Effector memory CD8-positive, alpha-beta T cell (primary cell): ENCODE results near the gene SLC19A1.

Source experiments
- ATAC-seq: fragments of 150-1000 bp; cut with Tn5 transposase; replicated peaks from 2 replicates; pipeline ENCODE4 v1.10.0; 2021; ENCODE audit warnings: mild to moderate bottlenecking, moderate library complexity
- DNase-seq, 3 experiments: peaks; one replicate each; pipeline ENCODE4 v3.0.0; 2021
- H3K27ac Mint-ChIP-seq, 2 donors: one replicate each; pipeline ENCODE4 v1.8.0; 2022; ENCODE audit warnings: mild to moderate bottlenecking in 2 of 2, mixed read lengths in 2 of 2, moderate library complexity in 2 of 2
- H3K27me3 Mint-ChIP-seq, 2 donors: one replicate each; pipeline ENCODE4 v1.8.0; 2022; ENCODE audit warnings: mixed read lengths in 2 of 2
- H3K36me3 Mint-ChIP-seq: one replicate; pipeline ENCODE4 v1.8.0; 2022; ENCODE audit warnings: mild to moderate bottlenecking, moderate library complexity, mixed read lengths; ENCODE audit not compliant: insufficient read depth
- H3K4me1 Mint-ChIP-seq, 2 donors: one replicate each; pipeline ENCODE4 v1.8.0; 2022; ENCODE audit warnings: low read depth in 2 of 2, mixed read lengths in 2 of 2
- H3K4me3 Mint-ChIP-seq, 2 donors: one replicate each; pipeline ENCODE4 v1.8.0; 2022; ENCODE audit warnings: mild to moderate bottlenecking in 2 of 2, mixed read lengths in 2 of 2, moderate library complexity in 2 of 2
- H3K9me3 Mint-ChIP-seq, 2 donors: one replicate each; pipeline ENCODE4 v1.8.0; 2022; ENCODE audit warnings: mixed read lengths in 2 of 2

The SLC19A1 gene

GRCh38 chr21:45525153-45525909 lies 16.9 kb downstream of the SLC19A1 start:
- Mint-ChIP-seq H3K4me1 (no peaks in the 10 kb centered on the region), H3K9me3 (peaks cover 0 to under 1% of the 10 kb centered on the region in 2 donors), H3K36me3 (peaks cover 3% of the 10 kb centered on the region), H3K27ac (no peak overlapping the region), H3K4me3 (no peak overlapping the region), H3K27me3 (no peaks in the 10 kb centered on the region)
- ATAC-seq (no peak), DNase-seq (no peak)

GRCh38 chr21:45524756-45525152 lies 17.5 kb downstream of the SLC19A1 start:
- Mint-ChIP-seq H3K27me3 (no peaks in the 10 kb centered on the region), H3K4me1 (no peaks in the 10 kb centered on the region), H3K4me3 (no peak overlapping the region), H3K9me3 (peaks cover 0 to 6% of the 10 kb centered on the region in 2 donors), H3K36me3 (peaks cover 3% of the 10 kb centered on the region), H3K27ac (no peak overlapping the region)
- DNase-seq: no peak
- ATAC-seq: no peak

DNA sequence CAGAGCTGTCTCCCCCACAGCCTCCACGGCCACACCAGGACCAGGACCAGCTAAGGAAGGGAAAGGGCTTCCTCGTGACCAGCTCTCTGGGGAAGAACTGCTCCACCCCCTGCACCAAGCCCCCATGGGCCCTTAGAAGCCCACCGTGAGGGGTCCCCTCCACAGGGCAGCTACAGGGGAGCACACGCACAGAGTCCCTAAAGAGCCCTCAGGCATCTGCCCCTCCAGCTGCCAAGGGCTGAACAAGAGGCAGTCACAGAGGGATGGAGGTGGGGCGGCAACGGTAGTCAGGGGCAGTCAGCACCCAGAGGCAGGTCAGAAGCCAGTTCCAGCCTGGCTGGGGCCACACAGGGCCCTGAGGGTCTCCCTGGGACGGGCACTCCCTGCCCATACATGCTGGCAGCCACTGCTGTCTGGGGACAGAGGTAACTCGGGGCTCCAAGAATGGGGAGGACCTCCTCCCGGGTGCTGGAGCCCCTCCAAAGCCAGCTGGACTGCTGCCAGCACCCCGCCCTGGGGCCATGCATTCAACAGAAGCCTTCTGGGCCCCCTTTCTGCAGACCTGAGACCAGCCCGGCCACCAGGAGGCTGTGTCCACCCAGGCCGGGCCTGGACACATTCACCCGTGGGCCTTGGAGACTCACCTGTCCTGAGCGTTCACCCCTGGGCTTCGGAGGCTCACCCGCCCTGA lies 18.7 kb downstream of the SLC19A1 start:
- no peaks in the 10 kb centered on the region for H3K4me1 Mint-ChIP-seq
- peaks cover 3% of the 10 kb centered on the region for H3K36me3 Mint-ChIP-seq
- no peak overlapping the region for H3K4me3 Mint-ChIP-seq
- no peak for ATAC-seq
- no peak for DNase-seq
- peaks cover 2 to 18% of the 10 kb centered on the region in 2 donors for H3K9me3 Mint-ChIP-seq
- no peaks in the 10 kb centered on the region for H3K27me3 Mint-ChIP-seq
- H3K27ac Mint-ChIP-seq: no peak overlapping the region

GRCh38 chr21:45522986-45523385 lies 19.3 kb downstream of the SLC19A1 start:
- peaks cover under 1% of the 10 kb centered on the region in 2 donors for H3K4me1 Mint-ChIP-seq
- no peaks in the 10 kb centered on the region for H3K27me3 Mint-ChIP-seq
- H3K36me3 Mint-ChIP-seq: peaks cover 3% of the 10 kb centered on the region
- H3K9me3 Mint-ChIP-seq: peaks cover 2 to 24% of the 10 kb centered on the region in 2 donors
- no peak overlapping the region for H3K4me3 Mint-ChIP-seq
- ATAC-seq (no peak), DNase-seq (no peak)
- no peak overlapping the region for H3K27ac Mint-ChIP-seq

GRCh38 chr21:45522381-45522780 lies 19.9 kb downstream of the SLC19A1 start:
- no peak overlapping the region for H3K27ac Mint-ChIP-seq
- ATAC-seq: no peak
- no peak for DNase-seq
- peaks cover 3 to 4% of the 10 kb centered on the region in 2 donors for H3K4me1 Mint-ChIP-seq
- no peaks in the 10 kb centered on the region for H3K27me3 Mint-ChIP-seq
- peaks cover 2 to 27% of the 10 kb centered on the region in 2 donors for H3K9me3 Mint-ChIP-seq
- H3K36me3 Mint-ChIP-seq: peaks cover 3% of the 10 kb centered on the region
- H3K4me3 Mint-ChIP-seq: no peak overlapping the region

- Mint-ChIP-seq H3K4me1 (peaks cover 3 to 4% of the 10 kb centered on the region in 2 donors), H3K27ac (no peak overlapping the region), H3K9me3 (peaks cover 2 to 27% of the 10 kb centered on the region in 2 donors), H3K36me3 (peaks cover 3% of the 10 kb centered on the region), H3K4me3 (no peak overlapping the region), H3K27me3 (no peaks in the 10 kb centered on the region)
- DNase-seq: no peak
- no peak for ATAC-seq
Observed at GRCh38 chr21:45521241-45521640, 21.0 kb downstream of the SLC19A1 start.

DNA sequence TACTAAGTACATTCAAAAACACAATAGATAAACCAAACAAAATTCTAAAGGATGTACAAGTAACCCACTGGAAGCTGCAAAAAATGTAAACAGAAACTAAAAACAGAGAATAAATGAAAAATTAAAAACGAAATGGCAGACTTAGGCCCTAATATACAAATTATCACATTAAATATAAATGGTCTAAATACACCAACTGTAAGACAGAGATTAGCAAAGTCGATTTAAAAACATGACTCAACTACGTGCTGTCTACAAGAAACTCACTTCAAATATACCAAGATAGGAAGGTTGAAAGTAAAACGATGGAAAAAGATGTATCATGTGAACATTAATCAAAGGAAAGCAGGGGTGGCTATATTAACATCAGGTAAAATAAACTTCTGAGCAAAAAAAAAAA lies 23.1 kb downstream of the SLC19A1 start:
- Mint-ChIP-seq H3K27ac (no peak overlapping the region), H3K36me3 (peaks cover 9% of the 10 kb centered on the region), H3K27me3 (no peaks in the 10 kb centered on the region), H3K4me1 (peaks cover 3 to 4% of the 10 kb centered on the region in 2 donors), H3K4me3 (no peak overlapping the region), H3K9me3 (peaks cover 2 to 27% of the 10 kb centered on the region in 2 donors)
- ATAC-seq (no peak), DNase-seq (no peak)

DNA sequence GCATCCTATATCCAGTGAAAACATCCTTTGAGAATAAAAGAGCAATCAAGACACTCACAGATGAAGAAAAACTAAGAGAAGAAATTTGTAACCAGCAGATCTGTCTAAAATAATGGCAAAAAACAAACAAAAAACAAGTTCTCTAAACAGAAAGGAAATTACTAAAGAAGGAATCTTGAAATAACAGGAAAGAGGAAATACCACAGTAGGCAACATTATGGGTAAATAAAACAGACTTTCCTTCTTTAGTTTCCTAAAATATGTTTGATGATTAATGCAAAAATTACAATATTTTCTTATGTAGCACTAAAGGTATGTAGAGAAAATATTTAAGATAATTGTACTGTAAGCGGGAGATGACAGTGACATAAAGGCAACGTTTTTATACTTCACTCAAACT lies 23.5 kb downstream of the SLC19A1 start:
- Mint-ChIP-seq H3K36me3 (peaks cover 9% of the 10 kb centered on the region), H3K27ac (no peak overlapping the region), H3K9me3 (peaks cover 2 to 27% of the 10 kb centered on the region in 2 donors), H3K4me1 (peaks cover 3 to 4% of the 10 kb centered on the region in 2 donors), H3K27me3 (no peaks in the 10 kb centered on the region), H3K4me3 (no peak overlapping the region)
- ATAC-seq: no peak
- no peak for DNase-seq

DNA sequence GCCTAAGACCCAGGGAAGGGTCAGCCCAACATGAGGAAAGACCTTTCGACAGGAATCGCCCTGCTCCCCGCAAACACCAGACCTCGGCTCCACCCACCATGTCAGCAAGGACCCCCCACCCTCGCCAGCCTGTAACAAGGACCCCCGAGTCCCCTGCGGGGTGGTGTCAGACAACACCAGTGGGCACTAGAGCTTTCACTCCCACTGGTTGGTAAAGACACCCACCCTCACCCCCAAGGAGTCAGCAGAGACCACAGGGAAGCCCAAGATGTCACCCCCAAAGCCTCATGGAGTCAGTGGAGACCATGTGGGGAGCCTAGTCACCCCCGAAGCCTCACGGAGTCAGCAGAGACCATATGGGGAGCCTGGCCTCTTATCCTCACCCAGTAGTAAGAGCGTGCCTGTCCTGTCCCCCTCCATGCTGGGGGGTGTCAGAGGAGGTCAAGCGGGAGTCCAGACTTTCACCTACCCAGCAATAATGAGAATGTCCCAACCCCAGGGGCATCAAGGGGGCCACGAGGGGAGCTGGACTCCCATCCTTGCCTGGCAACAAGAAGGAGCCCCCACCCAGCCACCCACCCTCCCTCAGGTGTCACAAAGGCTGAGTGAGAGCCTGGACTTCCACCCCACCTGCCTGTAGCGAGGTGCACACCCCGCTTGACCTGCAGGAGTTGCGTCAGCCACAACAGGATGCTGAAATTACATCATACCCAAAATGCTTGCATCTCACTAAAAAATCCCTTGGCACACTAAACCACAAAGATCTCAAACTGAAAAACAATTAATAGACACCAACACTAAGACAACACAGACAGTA lies 24.8 kb downstream of the SLC19A1 start:
- ATAC-seq (peak; percentile 26), DNase-seq (no peak)
- Mint-ChIP-seq H3K4me3 (no peak overlapping the region), H3K27ac (peak overlapping the region; percentile 13 to 26), H3K27me3 (no peaks in the 10 kb centered on the region), H3K4me1 (peaks cover 3 to 4% of the 10 kb centered on the region in 2 donors), H3K9me3 (peaks cover 2 to 27% of the 10 kb centered on the region in 2 donors), H3K36me3 (peaks cover 6% of the 10 kb centered on the region)

DNA sequence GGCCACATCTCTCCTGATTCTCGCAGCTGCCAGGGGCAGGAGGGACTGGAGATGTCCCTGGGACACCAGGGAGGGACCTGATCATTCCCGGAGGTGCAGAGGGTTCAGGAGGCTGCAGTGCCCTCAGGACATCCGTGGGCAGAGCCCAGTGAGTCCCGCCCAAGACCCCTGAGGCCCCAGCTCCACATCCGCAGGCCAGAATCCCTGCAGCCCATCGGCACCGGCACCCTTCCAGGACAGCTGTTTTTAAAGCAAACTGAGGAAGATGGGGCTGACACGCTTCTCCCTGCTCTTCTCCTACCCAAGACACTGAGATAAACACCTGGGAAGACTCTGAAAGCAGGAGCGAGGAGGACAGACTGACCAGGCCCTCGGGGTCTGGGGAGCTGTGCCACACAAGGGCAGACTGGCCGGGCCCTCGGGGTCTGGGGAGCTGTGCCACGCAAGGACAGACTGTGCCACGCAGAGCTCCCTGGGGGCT lies 25.5 kb downstream of the SLC19A1 start:
- H3K27me3 Mint-ChIP-seq: no peaks in the 10 kb centered on the region
- no peak for DNase-seq
- H3K4me1 Mint-ChIP-seq: peaks cover 3 to 4% of the 10 kb centered on the region in 2 donors
- no peak overlapping the region for H3K4me3 Mint-ChIP-seq
- H3K36me3 Mint-ChIP-seq: peaks cover 6% of the 10 kb centered on the region
- peaks cover 2 to 27% of the 10 kb centered on the region in 2 donors for H3K9me3 Mint-ChIP-seq
- no peak for ATAC-seq
- no peak overlapping the region for H3K27ac Mint-ChIP-seq

DNA sequence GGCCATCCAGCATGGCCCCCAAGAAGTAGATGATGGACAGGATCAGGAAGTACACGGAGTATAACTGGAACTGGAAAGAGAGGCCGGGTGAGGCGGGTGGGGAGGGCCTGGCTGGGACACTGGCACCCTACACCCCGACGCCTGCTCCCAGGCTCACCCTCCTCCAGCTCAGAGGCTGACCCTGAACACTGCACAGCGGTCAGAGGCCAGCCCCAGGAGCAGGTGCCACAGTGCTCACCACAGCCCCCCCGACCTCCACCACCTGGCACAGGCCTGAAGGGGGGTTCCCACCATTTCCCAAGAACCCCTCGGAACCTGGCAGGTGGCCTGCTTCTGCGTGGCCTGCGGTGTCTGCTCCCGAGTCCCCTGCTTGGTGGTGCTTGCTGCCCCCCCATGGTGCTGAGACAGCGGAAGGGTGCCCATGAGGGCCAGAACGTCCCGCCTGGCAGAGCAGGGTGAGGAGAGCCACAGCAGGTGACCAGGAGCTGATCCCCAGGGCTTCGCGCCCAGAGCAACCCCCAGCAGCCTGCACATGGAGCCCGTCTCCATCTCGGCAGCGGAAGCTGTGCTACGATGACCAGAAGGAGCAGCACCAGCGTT lies 26.1 kb downstream of the SLC19A1 start:
- ATAC-seq: no peak
- Mint-ChIP-seq H3K4me1 (peaks cover 3 to 4% of the 10 kb centered on the region in 2 donors), H3K9me3 (peaks cover 2 to 27% of the 10 kb centered on the region in 2 donors), H3K27ac (no peak overlapping the region), H3K27me3 (no peaks in the 10 kb centered on the region), H3K4me3 (no peak overlapping the region), H3K36me3 (peaks cover 6% of the 10 kb centered on the region)
- no peak for DNase-seq

DNA sequence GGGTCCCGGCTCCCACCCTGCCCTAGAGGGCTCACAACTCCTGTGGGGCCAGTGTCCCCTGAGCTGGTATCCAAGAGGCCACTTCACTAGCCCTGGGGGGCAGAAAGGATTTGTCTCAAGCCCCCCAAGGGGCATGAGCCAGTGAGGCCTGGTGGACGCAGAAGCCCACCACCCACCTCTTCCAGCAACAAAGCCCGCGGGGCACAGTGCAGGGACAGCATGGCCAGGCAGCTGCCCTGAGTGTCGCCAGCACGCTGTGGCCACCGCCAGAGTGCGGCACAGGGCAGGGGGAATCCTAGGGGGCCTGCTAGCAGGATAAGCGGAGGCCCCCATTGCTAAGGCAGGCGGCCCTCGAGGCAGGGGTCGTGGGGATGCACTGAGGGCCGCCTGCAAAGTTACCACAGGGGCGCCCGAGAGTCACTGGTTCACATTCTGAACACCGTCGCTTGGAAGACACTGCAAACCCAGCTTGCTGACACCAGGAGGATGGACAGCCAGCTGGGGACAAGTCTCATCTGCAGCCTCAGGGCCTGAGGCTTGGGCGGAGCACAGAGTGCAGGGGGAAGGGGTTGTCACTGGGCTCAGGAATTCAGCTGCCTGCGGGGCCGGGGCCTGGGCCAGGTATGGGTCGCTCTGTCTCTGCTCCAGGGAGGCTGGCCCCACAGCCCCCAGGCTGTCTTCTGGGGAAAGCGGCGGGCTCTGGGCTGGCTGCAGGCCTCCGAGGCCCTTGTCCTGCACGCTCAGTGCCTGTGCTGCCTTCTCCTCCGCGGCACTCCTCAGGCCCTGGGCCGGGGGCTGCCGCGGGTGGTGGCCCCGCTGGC lies 26.8 kb downstream of the SLC19A1 start:
- H3K4me3 Mint-ChIP-seq: no peak overlapping the region
- H3K27ac Mint-ChIP-seq: no peak overlapping the region
- ATAC-seq (no peak), DNase-seq (no peak)
- H3K27me3 Mint-ChIP-seq: no peaks in the 10 kb centered on the region
- H3K4me1 Mint-ChIP-seq: peaks cover 3 to 4% of the 10 kb centered on the region in 2 donors
- H3K9me3 Mint-ChIP-seq: peaks cover 2 to 27% of the 10 kb centered on the region in 2 donors
- H3K36me3 Mint-ChIP-seq: peaks cover 6% of the 10 kb centered on the region
